GM18499 (cell line): ENCODE data around the gene MAP2K3.

ENCODE experiments used
- ATAC-seq: cut with Tn5 transposase; IDR thresholded peaks from one replicate; pipeline ENCODE4 v1.9.1; 2021; ENCODE audit warnings: moderate number of reproducible peaks; ENCODE audit not compliant: insufficient read depth, unreplicated experiment

The MAP2K3 gene

DNA sequence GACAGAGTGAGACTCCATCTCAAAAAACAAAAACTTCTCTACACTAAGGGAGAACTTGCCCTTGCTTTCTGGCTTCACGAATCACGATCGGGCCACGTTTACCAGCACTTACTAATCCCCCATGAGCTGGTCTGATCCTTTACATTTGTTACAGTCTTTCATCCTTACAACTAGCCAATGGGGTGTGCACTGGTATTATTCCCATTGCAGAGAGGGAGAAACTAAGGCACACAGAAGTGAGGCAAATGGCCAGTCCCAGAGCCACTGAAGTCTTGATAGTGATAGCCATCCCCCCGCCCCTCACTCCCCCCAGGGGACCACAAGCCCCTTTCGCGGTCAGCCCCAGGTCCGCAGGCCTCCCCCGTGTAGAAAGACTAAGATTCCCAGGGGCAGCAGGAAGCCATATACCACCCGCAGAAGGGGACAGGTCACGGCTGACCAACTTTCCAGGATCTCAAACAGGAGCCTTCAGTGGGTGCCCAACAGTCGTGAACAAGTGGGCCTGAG, 32.2 kb upstream of the MAP2K3 start:
- no peak for ATAC-seq

GRCh38 chr17:21252796-21253645, 31.5 kb upstream of the MAP2K3 start, which contains the start of gene NATD1:
TSS of gene NATD1 (minus strand) at chr17:21253410. CDS start at chr17:21253264, 146 bp downstream.
- ATAC-seq = peak; percentile 58

DNA sequence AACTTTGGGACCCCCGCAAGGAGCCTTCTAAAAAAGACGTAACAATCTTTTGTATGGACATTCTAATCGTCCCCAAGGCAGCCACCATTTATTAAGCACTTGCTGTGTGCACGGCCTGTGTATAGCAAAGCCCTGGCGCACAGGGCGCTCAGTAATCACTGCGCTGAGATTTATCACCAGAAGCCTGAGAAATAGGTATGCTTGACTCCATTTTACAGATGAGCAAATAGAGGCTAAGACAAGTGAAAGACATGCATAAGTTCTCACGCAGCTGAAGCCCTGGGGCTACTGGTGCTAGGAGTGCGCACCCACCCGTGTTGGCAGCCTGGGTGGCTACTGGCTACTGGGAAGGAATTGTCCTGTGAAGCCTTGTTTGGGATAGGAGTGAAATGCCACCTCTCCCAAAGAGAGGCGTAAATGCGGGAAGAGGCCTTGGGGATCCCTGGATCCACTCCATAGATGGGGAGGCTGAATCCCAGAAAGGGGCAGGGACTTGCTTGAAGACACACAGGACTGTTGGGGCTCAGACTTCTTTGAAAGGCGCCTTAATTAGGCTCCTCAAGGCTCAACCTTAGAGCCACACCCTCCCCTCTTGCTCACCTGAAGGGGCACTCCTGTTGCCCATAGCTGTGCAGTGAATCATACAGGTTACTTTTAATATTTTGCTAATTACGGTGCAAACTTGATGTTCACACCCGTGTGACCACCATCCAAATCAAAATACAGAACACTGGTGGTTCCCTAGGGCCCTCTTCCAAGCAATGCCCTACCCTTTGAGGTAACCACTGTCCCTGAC, 30.7 kb upstream of the MAP2K3 start:
- no peak for ATAC-seq

DNA sequence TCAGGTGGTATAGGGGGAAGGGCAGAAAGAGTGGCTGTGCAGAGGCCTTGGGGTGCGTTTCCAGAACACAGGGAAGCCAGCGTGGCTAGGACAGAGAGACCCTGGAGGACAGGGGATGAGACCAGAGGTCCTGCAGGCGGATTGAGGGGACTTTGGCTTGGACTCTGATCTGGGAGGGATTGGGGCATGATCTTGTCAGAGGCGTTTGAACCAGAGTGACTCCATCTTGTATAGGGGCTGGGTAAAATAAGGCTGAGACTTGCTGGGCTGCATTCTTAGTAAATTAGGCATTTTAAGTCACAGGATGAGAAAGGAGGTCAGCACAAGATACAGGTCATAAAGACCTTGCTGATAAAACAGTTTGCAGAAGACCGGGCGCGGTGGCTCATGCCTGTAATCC, 25.9 kb upstream of the MAP2K3 start:
- ATAC-seq = no peak

GRCh38 chr17:21262259-21262993, 22.1 kb upstream of the MAP2K3 start:
- ATAC-seq = no peak

DNA sequence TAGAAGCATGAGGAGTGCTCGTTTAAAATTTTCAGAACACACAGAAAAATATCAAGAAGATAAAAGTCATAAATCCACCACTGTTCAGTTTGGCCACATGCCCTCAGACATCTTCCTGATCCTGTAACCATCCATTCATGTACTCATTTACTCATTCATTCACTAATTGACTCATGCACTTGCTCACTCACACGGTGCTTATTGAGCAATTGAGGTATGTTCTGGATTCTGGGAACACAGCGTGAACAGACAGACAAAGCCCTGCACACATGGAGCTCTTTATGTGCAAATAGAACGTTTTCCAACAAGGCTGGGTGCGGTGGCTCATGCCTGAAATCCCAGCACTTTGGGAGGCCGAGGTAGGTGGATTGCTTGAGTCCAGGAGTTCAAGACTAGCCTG, 21.1 kb upstream of the MAP2K3 start:
- ATAC-seq = no peak

DNA sequence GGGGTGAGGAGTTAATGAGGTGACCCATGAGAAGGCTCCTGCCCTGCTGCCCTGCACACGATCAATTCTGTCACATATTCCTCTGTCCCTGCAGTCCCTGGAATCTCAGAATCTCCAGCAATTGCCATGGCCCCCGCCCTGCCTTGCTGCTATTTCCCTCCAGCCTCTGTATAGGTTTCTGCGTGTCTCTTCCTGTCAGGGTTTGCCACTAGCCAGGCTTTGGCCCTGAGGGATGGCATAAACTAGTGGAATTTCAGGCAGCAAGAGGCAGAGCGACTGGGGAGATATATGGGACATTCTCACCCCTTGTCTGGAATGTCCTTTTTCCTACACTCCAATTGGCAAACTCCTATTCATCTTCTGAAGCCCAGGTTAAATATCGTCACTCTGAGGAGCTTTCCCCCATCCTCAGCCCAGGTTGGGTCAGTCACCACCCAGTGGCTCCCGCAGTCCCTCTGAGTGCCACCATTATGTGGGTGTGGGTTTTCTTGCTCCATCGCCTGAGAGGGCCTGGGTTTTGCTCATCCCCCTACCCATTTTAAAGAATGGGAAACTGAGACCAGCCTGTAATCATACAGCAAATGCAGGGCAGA, 15.8 kb upstream of the MAP2K3 start:
- ATAC-seq = no peak

GRCh38 chr17:21269394-21269793, 15.1 kb upstream of the MAP2K3 start:
- ATAC-seq = no peak

DNA sequence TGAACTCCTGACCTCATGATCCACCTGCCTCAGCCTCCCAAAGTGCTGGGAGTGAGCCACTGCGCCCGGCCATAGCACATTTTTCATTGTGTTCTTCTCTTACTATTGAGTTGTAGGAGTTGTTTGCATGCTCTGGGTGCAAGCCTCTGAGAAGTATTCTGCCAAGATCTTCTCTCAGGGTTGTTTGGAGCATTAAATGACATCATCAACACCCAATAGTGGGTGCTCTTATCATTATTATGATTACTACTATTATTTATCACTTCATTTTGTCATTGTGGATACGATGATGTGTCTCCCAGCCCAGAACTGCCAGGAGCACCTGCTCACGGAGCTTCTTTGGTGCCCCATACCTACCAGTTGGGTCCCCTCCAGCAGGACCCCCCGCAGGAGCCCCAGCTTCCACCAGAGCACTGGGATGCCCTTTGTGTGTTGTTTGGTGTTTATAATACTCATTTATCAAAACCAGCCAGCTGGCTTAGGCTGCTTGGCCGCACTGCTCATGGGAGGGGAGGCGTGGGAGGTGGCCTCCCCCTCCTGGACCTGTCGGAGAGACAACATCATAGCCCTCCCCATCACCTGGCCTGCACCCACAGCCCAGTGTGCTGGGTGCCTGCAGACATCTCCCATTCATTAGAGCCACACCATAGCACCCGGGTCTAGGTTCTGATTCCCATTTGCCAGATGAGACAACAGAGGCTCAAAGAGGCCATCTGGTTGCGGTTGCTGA, 12.9 kb upstream of the MAP2K3 start:
- no peak for ATAC-seq

- no peak for ATAC-seq
Observed at GRCh38 chr17:21272250-21272649, 12.3 kb upstream of the MAP2K3 start.

GRCh38 chr17:21272881-21273792, 11.4 kb upstream of the MAP2K3 start:
- ATAC-seq = no peak

DNA sequence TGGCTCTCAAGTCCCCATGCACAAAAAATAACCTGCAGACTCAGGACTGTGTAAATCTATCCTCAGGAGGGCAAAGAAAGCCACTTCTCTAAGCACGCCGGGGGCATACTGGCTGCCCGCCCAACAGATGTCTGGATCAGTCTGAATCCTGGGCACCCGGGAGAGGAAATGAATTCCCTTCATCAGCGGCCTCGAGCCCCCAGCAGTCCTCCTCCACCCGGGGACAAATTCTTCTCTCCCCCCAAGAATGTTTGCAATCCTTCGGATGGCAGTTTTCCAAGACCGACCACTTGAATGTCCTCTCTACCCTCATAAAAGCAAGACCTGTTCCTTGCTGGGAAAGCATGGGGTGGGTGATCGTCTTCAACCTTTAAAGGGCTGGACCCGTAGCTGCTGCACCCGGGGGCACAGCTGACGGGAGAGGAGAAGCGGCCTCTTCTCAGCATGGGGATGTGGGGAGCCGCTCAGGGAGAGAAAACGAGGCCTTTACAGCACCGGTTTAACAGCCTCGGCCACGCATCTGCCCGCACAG, 9.4 kb upstream of the MAP2K3 start:
- ATAC-seq = no peak

GRCh38 chr17:21275579-21276263, 8.8 kb upstream of the MAP2K3 start:
- peak; percentile 69 for ATAC-seq

GRCh38 chr17:21276264-21276588, 8.3 kb upstream of the MAP2K3 start:
- ATAC-seq = no peak

- no peak for ATAC-seq
Observed at GRCh38 chr17:21277332-21277731, 7.2 kb upstream of the MAP2K3 start.

- ATAC-seq = no peak
Observed at GRCh38 chr17:21278450-21279197, 5.9 kb upstream of the MAP2K3 start.

- no peak for ATAC-seq
Observed at GRCh38 chr17:21279198-21279535, 5.3 kb upstream of the MAP2K3 start.
